Adrenal gland (tissue), 5 donors: Measurements from ENCODE around the gene TNFRSF6B.

Experiments used
- POLR2A ChIP-seq, 2 donors: fragments of 450-650 bp; IDR thresholded peaks; one replicate each; pipeline ENCODE4 v1.6.1; 2017; ENCODE audit warnings: antibody characterized with exemption in 2 of 2, mild to moderate bottlenecking in 2 of 2, moderate library complexity in 1 of 2
- TF ChIP-seq, protein P1 (sequence below), 6 experiments: fragments of 450-650 bp in 4 of 6; fragments of 200-600 bp in 2 of 6; sonication (generic) in 1 of 6; IDR thresholded peaks; 1 replicate in 5 of 6; 2 replicates in 1 of 6; pipeline versions ENCODE4 v1.5.1 to v1.8.0; 2016 to 2021; ENCODE audit warnings: antibody characterized with exemption in 6 of 6, mild to moderate bottlenecking in 2 of 6, moderate library complexity in 1 of 6
- donor health status: DM: no; HTN: no; CAD: no.

DNA sequence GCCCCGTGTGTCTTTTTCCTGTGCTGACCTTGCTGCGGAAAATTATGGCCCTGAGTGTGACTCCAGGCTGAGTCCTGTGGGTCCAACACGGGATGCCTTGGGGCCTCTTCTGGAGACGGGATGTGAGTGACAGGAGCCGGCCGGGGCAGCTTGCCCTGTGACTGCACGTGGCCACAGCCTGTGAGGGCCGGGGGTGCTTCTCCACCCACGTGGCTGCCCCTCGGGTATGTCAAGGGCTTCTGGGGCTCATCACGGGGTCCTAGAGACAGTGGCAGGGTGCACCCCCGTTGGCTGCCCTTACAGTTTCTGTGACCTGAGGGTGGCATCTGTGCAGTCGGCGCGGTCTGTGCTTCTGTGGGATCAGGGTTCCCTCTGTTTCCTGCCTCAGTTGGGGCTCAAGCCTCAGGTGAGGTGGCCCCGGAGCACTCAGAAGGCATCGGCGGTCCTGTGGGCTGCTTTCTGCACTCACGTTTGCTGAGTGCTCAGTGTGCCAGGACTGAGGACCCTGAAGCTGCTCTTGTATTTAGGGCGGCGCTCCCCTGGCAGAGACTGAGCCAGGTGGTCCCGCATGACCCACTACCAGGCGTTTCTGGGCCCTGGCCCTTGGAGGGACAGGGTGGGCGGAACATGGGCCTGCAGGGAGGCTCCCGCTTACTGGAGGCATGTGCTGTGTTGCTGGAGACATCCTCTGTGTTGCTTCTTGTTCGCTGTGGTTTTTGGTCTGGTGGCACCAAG lies 33.0 kb upstream of the TNFRSF6B start:
- TF ChIP-seq, protein P1, sequence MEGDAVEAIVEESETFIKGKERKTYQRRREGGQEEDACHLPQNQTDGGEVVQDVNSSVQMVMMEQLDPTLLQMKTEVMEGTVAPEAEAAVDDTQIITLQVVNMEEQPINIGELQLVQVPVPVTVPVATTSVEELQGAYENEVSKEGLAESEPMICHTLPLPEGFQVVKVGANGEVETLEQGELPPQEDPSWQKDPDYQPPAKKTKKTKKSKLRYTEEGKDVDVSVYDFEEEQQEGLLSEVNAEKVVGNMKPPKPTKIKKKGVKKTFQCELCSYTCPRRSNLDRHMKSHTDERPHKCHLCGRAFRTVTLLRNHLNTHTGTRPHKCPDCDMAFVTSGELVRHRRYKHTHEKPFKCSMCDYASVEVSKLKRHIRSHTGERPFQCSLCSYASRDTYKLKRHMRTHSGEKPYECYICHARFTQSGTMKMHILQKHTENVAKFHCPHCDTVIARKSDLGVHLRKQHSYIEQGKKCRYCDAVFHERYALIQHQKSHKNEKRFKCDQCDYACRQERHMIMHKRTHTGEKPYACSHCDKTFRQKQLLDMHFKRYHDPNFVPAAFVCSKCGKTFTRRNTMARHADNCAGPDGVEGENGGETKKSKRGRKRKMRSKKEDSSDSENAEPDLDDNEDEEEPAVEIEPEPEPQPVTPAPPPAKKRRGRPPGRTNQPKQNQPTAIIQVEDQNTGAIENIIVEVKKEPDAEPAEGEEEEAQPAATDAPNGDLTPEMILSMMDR (IDR thresholded peaks at IDR 0.05): no peak
- no peak for TF ChIP-seq POLR2A (IDR thresholded peaks at IDR 0.05)
